Common myeloid progenitor, CD34-positive (primary cell): ENCODE data around the gene CERT1.

Experiments
- CTCF ChIA-PET: fragments of 350-600 bp; sonication (Branson Sonifier 250); formaldehyde crosslinking; loops from one replicate; lab custom pipeline; 2021; ENCODE audit warnings: antibody characterized with exemption; lab: Charles Lee
- POLR2A ChIA-PET: fragments of 350-600 bp; sonication (Branson Sonifier 250); formaldehyde crosslinking; loops from one replicate; lab custom pipeline; 2021; ENCODE audit warnings: antibody characterized with exemption; lab: Charles Lee
- DNase-seq, 3 donors: peaks; one replicate each; pipeline versions ENCODE4 v3.0.0 to v3.0.0-alpha.2; 2013
- H3K27ac ChIP-seq, 2 experiments: 1 replicate in 1 of 2; 2 replicates in 1 of 2; pipeline ENCODE4 v1.7.0; 2013; ENCODE audit warnings: inconsistent platforms in 2 of 2, low read length in 2 of 2, mild to moderate bottlenecking in 2 of 2, low read depth in 1 of 2, moderate library complexity in 1 of 2; ENCODE audit not compliant: severe bottlenecking in 2 of 2, insufficient read depth in 1 of 2, poor library complexity in 1 of 2
- H3K27me3 ChIP-seq, 5 experiments: replicated peaks in 2 of 5; 1 replicate in 3 of 5; 2 replicates in 2 of 5; pipeline versions ENCODE4 v1.6.1 to v1.7.0; 2013; ENCODE audit warnings: low read length in 4 of 5, mild to moderate bottlenecking in 2 of 5, moderate library complexity in 2 of 5, inconsistent platforms in 1 of 5; ENCODE audit not compliant: insufficient read depth in 5 of 5, control insufficient read depth in 4 of 5
- H3K36me3 ChIP-seq, 4 experiments: 1 replicate in 2 of 4; 2 replicates in 2 of 4; pipeline versions ENCODE4 v1.6.1 to v1.7.0; 2013; ENCODE audit warnings: low read length in 3 of 4, control low read depth in 1 of 4, mild to moderate bottlenecking in 1 of 4; ENCODE audit not compliant: control insufficient read depth in 4 of 4, insufficient read depth in 4 of 4
- H3K4me1 ChIP-seq, 4 experiments: 1 replicate in 3 of 4; 2 replicates in 1 of 4; pipeline versions ENCODE4 v1.6.1 to v1.7.1; 2013; ENCODE audit warnings: low read length in 3 of 4, mild to moderate bottlenecking in 3 of 4, control low read depth in 1 of 4, inconsistent platforms in 1 of 4, moderate library complexity in 1 of 4; ENCODE audit not compliant: control insufficient read depth in 4 of 4, insufficient read depth in 4 of 4; ENCODE audit errors: control extremely low read depth in 1 of 4
- H3K4me3 ChIP-seq, 7 experiments: 1 replicate in 4 of 7; 2 replicates in 3 of 7; pipeline versions ENCODE4 v1.5.1 to v1.7.0; 2013; ENCODE audit warnings: mild to moderate bottlenecking in 7 of 7, low read length in 6 of 7, moderate library complexity in 6 of 7, inconsistent platforms in 2 of 7, low read depth in 2 of 7, control low read depth in 1 of 7; ENCODE audit not compliant: insufficient read depth in 4 of 7, control insufficient read depth in 1 of 7; ENCODE audit errors: extremely low read depth in 1 of 7
- H3K9me3 ChIP-seq, 5 experiments: 1 replicate in 4 of 5; 2 replicates in 1 of 5; pipeline versions ENCODE4 v1.6.1 to v1.7.1; 2013; ENCODE audit warnings: low read length in 4 of 5, mild to moderate bottlenecking in 2 of 5, inconsistent platforms in 1 of 5, low read depth in 1 of 5, moderate library complexity in 1 of 5; ENCODE audit not compliant: control insufficient read depth in 4 of 5, insufficient read depth in 2 of 5; ENCODE audit errors: control extremely low read depth in 1 of 5
- WGBS: methylation state at CpG from one replicate; pipeline ENCODE4 v1.1.5; 2013; ENCODE audit not compliant: insufficient coverage; 5-methylcytosine and 5-hydroxymethylcytosine counted together

CERT1 gene

DNA sequence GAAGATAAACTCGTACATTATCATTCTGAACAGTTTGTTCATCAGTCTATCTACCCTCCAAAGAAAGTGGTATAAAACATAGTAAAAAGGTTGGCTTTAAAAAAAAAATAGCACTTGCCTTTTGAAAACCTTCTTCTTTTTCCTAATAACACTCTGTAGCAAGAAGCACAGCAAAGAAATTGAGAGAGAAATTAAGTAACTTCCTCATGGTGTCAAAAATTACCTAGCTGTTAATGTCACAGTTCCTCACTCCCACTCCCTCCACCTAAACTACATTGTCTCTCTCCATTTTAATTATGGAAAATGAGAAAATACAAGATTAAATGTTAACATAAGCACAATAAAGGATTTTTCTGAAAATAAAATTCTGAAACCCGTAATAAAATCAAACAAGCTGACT is 72.2 kb downstream of the CERT1 start:
- no peaks in the 10 kb centered on the region for H3K27me3 ChIP-seq
- no peak for DNase-seq
- peaks cover 0 to 18% (median 8%) of the 10 kb centered on the region in 5 experiments for H3K9me3 ChIP-seq
- no peak overlapping the region for H3K27ac ChIP-seq
- peaks cover 0 to 11% (median 0%) of the 10 kb centered on the region in 4 experiments for H3K4me1 ChIP-seq
- no peak overlapping the region for H3K4me3 ChIP-seq
- CTCF ChIA-PET = no interaction called here
- POLR2A ChIA-PET = no interaction called here
- H3K36me3 ChIP-seq = peaks cover 0 to 9% (median 3%) of the 10 kb centered on the region in 4 experiments
- WGBS = no CpG with 5 or more reads among the region's 2 CpGs

DNA sequence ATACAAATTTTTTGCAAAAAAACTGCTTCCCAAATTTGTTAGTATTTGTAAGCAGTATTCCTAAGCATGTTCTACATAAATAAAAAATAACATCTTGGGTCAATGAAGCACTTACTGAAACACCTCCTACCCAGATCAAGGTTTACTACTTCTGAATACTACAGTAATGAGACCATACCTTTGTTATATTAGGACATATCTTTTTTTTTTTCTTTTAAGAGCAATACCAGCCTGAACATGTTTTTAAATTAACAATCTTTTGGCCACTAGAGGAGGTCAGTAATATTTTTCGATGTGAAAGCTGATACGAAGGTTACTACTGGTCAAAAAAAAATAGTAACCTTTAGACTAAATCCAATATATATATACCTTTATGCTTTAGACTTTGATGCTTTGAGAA is 72.7 kb downstream of the CERT1 start:
- no CpG with 5 or more reads among the region's 2 CpGs for WGBS
- no peak overlapping the region for H3K4me3 ChIP-seq
- POLR2A ChIA-PET = no interaction called here
- CTCF ChIA-PET = no interaction called here
- peaks cover 0 to 18% (median 8%) of the 10 kb centered on the region in 5 experiments for H3K9me3 ChIP-seq
- H3K27ac ChIP-seq = no peak overlapping the region
- H3K27me3 ChIP-seq = no peaks in the 10 kb centered on the region
- peaks cover 0 to 9% (median 3%) of the 10 kb centered on the region in 4 experiments for H3K36me3 ChIP-seq
- H3K4me1 ChIP-seq = peaks cover 0 to 13% (median 0%) of the 10 kb centered on the region in 4 experiments
- DNase-seq = no peak

DNA sequence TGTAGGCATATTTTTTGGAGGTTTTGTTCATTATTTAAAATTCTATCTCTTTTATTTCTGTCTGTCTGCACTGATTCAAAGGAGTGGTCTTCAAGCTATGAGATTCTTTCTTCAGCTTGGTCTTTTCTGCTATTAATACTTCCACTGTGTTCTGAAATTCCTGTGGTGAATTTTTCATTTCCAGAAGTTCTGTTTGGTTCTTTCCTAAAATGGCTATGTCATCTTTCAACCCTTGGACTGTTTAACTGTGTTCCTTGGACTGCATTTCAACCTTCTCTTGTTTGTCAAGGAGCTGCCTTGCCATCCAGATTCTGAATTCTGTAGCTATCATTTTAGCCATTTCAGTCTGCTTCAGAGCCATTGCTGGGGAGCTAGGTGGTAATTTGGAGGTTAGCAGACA is 76.3 kb downstream of the CERT1 start:
- POLR2A ChIA-PET = no interaction called here
- no peak for DNase-seq
- Histone ChIP-seq H3K4me3 (no peak overlapping the region), H3K27ac (no peak overlapping the region), H3K9me3 (no peaks in the 10 kb centered on the region), H3K36me3 (peaks cover 0 to 3% (median 0%) of the 10 kb centered on the region in 4 experiments), H3K27me3 (no peaks in the 10 kb centered on the region), H3K4me1 (peaks cover 0 to 13% (median 0%) of the 10 kb centered on the region in 4 experiments)
- CTCF ChIA-PET = interaction anchor here (0.7 kb wide), 1 partner anchor 32 kb away, joined by 3 read pairs; no protein-coding TSS in a partner anchor

DNA sequence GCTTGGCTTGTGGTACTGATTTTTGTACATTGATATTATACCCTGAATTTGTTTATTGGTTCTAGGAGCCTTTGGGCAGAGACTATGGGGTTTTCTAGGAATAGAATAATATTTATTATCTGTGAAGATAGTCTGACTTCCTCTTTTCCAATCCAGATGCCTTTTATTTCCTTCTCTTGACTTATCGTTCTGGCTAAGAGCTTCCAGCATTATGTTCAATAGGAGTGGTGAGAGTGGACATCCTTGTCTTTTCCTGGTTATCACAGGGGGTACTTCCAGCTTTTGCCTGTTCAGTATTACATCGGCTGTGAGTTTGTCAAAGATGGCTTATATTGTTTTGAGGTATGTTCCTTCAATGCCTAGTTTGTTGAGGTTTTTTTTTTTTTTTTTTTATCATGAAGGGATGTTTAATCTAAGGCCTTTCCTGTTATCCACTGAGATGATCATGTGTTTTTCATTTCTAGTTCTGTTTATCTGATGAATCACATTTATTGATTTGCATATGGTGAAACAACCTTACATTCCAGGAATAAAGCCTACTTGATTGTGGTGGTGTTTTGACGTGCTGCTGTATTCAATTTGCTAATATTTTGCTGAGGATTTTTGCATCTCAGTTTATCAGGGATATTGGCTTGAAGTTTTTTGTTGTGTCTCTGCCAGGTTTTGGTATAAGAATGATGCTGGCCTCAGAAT is 77.5 kb downstream of the CERT1 start:
- no peaks in the 10 kb centered on the region for H3K27me3 ChIP-seq
- no peak overlapping the region for H3K4me3 ChIP-seq
- no peak overlapping the region for H3K27ac ChIP-seq
- ChIA-PET CTCF (no interaction called here), POLR2A (no interaction called here)
- DNase-seq = no peak
- peaks cover 0 to 3% (median 0%) of the 10 kb centered on the region in 4 experiments for H3K36me3 ChIP-seq
- peaks cover 0 to 10% (median 0%) of the 10 kb centered on the region in 4 experiments for H3K4me1 ChIP-seq
- no peaks in the 10 kb centered on the region for H3K9me3 ChIP-seq
- 60% methylated on average over 1 of the region's 3 CpGs for WGBS

DNA sequence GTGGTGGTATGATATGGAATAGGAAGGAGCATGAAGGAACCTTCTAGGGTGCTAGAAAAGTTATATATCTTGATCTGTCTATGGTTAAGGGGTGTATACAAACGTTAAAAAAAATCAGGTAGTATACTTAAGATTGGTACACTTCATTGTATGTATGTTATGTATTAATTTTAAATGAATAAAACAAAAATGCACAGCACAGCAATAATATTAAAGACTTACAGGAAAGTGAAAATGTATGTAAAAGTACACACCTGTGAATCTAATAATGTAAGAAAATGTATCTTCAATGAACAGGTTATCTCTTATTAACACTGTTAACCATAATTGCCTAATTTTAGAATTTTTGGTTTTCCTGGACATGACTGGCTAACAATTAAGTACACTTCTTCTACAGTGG is 97.2 kb downstream of the CERT1 start:
- WGBS = no CpG with 5 or more reads among the region's 1 CpG
- ChIA-PET POLR2A (no interaction called here), CTCF (no interaction called here)
- Histone ChIP-seq H3K36me3 (peaks cover 0 to 36% (median 10%) of the 10 kb centered on the region in 4 experiments), H3K27ac (no peak overlapping the region), H3K9me3 (no peaks in the 10 kb centered on the region), H3K4me1 (peaks cover 0 to 2% (median 0%) of the 10 kb centered on the region in 4 experiments), H3K4me3 (no peak overlapping the region), H3K27me3 (no peaks in the 10 kb centered on the region)
- DNase-seq = no peak

DNA sequence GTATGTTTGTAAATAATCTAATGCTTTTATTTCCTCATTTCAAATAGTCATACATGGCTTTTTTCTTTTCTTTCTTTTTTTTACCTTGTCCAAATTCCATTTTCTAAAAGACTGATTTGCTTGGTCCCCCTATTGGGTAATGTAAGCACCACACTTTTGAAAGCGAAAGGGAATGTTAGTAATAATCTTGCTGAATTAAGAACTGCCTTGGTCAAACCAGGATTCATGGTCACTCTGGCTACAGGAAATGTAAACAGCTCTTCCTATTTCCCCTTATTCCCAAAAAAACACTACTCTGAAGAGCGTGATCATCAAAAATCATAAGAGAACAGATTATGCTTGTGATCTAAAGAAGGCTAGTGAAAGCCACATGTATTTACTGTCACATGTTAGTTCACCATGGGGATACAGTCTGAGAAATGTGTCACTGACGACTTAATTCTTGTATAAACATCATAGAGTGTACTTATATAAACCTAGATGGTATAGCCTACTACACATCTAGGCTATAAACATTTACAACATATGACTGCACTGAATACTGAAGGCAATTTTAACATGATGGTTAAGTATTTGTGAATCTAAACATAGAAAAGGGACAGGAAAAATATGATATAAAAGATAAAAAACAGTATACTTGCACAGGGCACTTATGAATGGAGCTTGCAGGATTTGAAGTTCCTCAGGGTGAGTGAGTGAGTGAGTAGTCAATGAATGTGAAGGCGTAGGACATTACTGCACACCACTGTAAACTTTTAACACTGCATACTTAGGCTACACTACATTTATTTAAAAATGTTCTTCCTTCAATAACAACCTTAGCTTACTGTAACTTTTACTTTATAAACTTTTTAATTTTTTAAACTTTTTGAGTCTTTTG is 99.1 kb downstream of the CERT1 start:
- Histone ChIP-seq H3K27me3 (no peaks in the 10 kb centered on the region), H3K36me3 (peaks cover 0 to 25% (median 6%) of the 10 kb centered on the region in 4 experiments), H3K4me1 (peaks cover 0 to 2% (median 0%) of the 10 kb centered on the region in 4 experiments), H3K9me3 (no peaks in the 10 kb centered on the region), H3K4me3 (no peak overlapping the region), H3K27ac (no peak overlapping the region)
- ChIA-PET POLR2A (no interaction called here), CTCF (interaction anchor here (0.7 to 1.5 kb wide), 3 partner anchors 8 to 11 kb away, joined by 3 to 5 read pairs (median 3); no protein-coding TSS in a partner anchor)
- WGBS = no CpG with 5 or more reads among the region's 4 CpGs
- peak in 2 of 3 donors; percentile 43 to 48 for DNase-seq

DNA sequence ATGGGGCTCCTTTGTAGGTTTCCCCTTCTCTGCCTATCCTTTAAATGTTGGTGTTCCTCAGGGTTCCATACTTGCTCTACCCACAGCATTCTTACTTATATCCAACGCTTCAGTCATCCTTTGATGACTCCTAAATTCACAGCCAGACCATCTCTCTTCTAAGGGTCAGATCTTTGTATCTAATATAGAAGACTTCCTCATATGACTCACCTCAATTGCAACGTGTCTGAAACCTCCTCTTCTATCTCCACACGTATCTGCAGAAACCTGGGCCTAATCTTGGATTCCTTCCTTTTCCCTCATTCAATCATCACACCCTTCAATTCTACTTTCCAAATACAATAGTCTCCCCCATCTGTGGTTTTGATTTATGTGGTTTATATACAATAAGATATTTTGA is 106.1 kb downstream of the CERT1 start:
- DNase-seq = no peak
- Histone ChIP-seq H3K4me3 (no peak overlapping the region), H3K27me3 (no peaks in the 10 kb centered on the region), H3K9me3 (no peaks in the 10 kb centered on the region), H3K4me1 (no peaks in the 10 kb centered on the region), H3K27ac (no peak overlapping the region), H3K36me3 (peaks cover 8 to 44% (median 14%) of the 10 kb centered on the region in 4 experiments)
- no CpG with 5 or more reads among the region's 3 CpGs for WGBS
- POLR2A ChIA-PET = no interaction called here
- CTCF ChIA-PET = no interaction called here
